MM.1S (cell line): Measurements from ENCODE around the gene HELZ2.
"Not testable (repeated sequence)": the region's sequence is repeated elsewhere in the genome, so short reads cannot be mapped to it uniquely, and the experiment has no call there.

Experiments
- EZH2phosphoT487 ChIP-seq: fragments of 300-600 bp; sonication (generic); IDR thresholded peaks from 2 replicates; pipeline ENCODE4 v1.6.1; 2018; ENCODE audit warnings: antibody characterized with exemption, low read length
- TF ChIP-seq, protein P1 (sequence below): fragments of 300-600 bp; sonication (generic); IDR thresholded peaks from 2 replicates; pipeline ENCODE4 v1.5.1; 2016; ENCODE audit warnings: antibody characterized with exemption, low read length, mixed read lengths

DNA sequence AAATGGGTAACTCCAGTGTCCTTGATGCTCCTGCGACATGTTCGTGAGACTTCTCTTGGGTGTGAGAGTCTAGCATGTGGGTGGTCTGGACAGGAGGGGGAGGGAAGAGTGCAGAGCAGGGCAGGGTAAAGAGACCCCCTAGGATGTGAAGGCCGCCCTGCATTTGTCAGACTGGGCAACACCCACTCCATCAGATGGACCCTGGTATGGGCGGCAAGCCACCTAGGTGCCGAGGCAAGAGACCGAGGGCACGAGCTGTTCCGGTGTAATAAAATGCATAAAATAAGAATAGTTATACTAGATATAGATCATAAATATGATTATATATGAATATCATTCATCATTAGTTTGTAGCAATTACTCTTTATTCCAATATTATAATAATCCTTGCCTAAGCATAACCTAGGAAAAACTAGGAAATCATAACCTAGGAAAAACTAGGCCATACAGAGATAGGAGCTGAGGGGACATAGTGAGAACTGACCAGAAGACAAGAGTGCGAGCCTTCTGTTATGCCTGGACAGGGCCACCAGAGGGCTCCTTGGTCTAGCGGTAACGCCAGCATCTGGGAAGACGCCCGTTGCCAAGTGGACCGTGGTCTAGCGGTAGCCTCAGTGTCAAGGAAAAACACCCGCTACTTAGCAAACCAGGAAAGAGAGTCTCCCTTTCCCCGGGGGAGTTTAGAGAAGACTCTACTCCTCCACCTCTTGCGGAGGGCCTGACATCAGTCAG, 40.0 kb upstream of the HELZ2 start:
- TF ChIP-seq EZH2phosphoT487: not testable (repeated sequence)
- TF ChIP-seq, protein P1, sequence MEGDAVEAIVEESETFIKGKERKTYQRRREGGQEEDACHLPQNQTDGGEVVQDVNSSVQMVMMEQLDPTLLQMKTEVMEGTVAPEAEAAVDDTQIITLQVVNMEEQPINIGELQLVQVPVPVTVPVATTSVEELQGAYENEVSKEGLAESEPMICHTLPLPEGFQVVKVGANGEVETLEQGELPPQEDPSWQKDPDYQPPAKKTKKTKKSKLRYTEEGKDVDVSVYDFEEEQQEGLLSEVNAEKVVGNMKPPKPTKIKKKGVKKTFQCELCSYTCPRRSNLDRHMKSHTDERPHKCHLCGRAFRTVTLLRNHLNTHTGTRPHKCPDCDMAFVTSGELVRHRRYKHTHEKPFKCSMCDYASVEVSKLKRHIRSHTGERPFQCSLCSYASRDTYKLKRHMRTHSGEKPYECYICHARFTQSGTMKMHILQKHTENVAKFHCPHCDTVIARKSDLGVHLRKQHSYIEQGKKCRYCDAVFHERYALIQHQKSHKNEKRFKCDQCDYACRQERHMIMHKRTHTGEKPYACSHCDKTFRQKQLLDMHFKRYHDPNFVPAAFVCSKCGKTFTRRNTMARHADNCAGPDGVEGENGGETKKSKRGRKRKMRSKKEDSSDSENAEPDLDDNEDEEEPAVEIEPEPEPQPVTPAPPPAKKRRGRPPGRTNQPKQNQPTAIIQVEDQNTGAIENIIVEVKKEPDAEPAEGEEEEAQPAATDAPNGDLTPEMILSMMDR: not testable (repeated sequence)
